Dedifferentiated amniotic fluid mesenchymal stem cell (primary cell): ENCODE data around the gene ZBTB7C.

Source experiments
- DNase-seq: peaks from one replicate; pipeline ENCODE4 v3.0.0-alpha.2; 2016; ENCODE audit errors: extremely low spot score

ZBTB7C gene

GRCh38 chr18:48390641-48391040, 18.5 kb downstream of the ZBTB7C start:
- DNase-seq, result no peak

- DNase-seq, result no peak
These were observed 20.7 kb downstream of the ZBTB7C start for GRCh38 chr18:48388478-48388877.

DNA sequence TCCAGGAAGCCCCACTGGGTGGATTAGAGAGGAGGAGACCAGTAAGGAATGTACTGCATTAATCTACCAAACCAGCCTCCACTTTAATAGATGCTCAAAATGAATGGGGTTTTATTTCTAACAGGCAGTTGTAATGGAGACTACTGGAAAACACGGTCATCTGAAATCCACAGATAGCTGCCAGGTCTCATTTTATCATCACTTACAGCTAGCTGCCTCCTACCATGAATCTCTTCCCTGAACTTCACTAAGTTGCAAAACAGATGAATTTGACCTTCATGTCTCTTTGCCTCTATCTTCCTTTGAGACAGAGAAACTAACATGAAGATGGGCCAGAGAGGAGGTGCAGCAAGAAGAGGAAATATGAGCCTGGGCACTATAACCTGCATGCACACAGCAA, 21.9 kb downstream of the ZBTB7C start:
- no peak for DNase-seq

- no peak for DNase-seq
These were observed 23.6 kb downstream of the ZBTB7C start for GRCh38 chr18:48385596-48385995.

DNA sequence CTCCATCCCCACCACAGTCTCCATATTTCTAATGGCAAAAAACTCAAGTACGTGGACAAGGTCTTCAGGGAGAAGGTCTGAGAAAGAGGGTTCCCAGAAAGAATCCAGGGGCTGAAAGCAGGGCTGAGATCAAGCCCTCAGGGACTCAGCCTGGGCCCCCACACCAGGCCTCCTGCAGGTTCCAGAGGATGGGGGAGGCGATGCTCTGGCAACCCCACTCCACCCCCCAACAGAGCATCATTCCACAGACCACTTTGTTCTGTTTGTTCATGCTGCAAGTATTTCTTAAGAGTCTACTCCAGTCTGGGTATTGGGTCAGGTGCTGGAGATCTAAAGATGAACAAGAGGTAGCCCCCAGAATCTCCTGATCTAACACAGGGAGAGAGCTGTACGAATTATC, 32.2 kb downstream of the ZBTB7C start:
- DNase-seq, result no peak

- DNase-seq, result no peak
These were observed 32.8 kb downstream of the ZBTB7C start for GRCh38 chr18:48376406-48376805.

DNA sequence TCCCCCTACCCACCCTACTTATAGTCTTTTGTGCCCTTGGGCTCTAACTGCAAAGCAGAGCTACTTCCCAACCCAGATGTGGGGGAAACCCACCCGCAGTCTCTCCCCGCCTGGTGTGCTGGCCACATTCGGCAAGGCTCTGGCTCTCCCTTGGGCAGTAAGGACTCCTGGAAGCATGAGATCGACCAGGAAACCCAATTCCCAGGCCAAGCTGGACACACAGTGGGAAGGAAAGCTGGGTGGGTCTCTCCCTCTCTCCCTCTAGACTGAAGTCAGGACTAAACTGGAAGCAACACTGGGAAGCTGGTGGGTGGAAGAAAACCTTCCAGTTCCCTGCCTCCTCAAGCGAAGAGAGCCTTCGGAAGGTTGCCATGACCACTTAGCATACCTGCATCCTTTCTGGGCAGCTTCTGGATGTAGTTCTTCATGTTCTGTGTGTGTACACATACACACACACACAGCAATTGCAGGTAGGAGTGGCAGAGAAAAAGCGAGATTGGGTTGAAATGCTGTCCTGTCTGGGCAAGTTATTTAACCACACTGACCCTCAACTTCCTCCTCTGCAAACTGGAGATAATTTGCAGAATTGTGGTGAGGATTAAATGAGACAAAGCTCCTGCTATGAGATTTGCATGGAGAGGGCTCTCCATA, 33.9 kb downstream of the ZBTB7C start:
- no peak for DNase-seq

GRCh38 chr18:48374423-48375149, 34.6 kb downstream of the ZBTB7C start:
- DNase-seq, result no peak

DNA sequence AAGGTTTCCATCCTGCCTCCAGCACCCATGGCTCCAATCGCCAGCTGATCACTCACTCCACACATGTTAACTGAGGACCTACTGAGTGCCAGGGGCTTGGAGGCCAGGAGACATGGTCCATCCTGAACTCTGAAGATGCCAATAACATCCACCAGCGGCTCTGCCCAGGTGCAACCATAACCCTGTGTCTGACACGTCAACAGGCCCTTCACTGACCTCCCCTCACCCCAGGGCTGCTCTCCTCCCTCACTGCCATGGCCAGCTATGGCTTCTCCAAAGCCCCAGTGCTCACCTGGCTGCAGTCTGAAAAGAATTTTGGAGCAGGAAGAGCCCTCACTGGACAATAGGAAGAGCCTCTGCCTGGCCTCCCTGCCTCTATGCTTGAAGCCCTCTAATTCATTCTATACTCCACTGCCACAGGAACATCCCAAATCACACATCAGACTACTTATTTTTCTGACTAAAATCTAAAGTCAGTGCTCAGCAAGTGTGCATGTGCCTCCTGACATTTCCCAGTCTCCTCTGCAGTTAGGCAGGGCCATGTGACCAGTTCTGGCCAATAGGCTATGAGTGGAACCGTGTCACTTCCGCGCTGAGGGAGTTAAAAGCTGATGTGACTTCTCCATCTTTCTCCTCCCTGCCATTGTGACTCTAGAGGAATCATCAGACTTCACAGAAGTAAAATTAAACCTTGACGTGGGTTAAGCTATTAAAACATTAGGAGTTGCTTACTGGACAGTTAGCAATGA, 37.2 kb downstream of the ZBTB7C start:
- DNase-seq, result no peak

DNA sequence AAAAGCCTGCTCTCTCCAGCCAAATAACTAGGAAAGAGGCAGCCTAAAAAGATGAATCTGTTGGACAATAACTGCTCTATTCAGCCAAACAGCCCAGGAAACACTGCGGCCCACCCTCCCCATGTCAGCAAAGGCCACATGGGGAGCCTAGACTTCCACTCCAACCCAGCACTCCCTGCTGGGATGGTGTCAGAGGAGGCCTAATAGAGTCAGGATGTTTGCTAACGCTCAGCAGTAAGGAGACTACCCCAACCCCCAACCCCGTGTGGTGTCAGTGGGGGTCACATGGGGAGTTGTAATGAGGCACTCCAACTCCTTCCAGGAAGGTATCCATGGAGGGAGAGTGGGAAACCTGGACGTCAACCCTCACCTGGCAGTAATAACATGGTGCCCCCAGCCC, 41.6 kb downstream of the ZBTB7C start:
- DNase-seq, result no peak

DNA sequence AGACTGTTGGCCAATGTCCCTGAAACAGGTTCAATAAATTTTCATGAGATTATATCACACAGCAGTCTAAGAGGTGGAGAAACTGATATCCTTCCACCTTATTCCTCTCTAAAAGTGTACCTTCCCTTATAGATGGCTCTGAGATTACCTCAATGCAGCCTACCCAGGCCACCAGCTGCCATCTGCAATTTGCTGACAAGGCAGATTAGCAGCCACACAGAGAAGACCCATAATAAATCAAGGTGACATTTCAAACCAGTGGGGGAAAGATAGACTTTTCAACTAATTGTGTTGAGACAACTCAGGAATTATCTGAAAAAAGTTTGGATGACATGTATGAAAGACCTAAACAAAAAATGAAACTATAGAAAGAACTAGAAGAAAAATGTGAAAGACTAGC, 43.2 kb downstream of the ZBTB7C start:
- no peak for DNase-seq

DNA sequence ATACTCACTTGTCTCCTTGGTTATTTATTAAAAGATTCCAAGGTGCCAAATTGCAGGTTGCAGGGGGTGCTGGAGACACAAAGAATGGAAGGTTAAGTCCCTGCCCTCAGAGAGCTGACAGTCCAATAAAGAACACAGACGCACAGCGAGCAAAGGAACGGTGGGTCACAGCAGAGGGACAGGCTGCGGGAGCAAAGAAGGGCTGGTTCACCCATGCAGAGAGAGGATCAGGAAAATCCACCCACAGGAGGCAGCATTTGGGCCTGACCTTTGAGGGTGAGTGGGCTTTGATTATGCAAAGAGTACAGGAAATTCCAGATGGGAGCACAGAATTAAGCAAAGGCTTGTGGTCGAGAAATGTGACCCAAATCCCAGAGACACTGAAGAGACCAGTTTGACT, 45.0 kb downstream of the ZBTB7C start:
- no peak for DNase-seq

GRCh38 chr18:48363175-48363574, 46.0 kb downstream of the ZBTB7C start:
- DNase-seq, result no peak

DNA sequence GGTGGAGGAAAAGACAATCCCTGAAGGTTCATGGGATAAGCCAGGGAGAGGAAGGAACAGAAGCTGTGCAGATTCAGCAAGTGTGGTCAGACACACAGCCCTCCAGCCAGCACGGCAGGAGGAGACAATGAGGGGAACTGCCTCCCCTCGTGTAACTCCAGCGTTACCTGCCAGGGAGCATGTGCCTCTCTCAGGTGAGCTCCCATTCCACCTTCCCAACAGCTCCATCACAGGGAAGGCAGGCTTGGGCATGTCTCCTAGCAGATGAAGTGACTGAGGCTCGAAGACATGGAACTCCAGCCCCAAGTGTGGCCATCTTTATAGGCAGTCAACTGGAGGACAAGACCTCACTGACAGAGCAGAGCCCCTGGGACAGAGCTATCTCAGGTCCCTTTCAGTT, 47.4 kb downstream of the ZBTB7C start:
- DNase-seq, result no peak

GRCh38 chr18:48360376-48361021, 48.7 kb downstream of the ZBTB7C start:
- DNase-seq, result no peak

DNA sequence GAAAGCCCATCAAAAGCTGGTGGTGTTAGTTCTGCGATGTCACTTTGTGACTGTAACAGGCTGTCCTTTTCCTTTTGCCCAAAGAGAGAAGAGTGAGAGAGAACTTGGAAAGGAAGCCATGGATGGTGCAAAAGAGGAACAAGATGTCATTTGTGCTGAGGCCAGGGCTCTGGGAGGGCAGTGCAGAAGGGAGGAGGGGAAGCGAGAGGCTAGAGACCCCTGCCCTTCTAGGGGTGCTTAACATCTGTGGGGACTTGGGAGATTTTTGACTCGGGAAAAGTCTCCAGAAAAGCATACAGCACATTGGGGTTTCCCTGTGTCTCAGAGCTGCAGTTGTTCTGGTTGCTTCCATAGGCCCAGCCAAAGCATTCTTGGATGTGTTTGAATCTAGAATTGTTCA, 49.6 kb downstream of the ZBTB7C start:
- DNase-seq, result no peak

- DNase-seq, result no peak
These were observed 50.3 kb downstream of the ZBTB7C start for GRCh38 chr18:48358868-48359267.

DNA sequence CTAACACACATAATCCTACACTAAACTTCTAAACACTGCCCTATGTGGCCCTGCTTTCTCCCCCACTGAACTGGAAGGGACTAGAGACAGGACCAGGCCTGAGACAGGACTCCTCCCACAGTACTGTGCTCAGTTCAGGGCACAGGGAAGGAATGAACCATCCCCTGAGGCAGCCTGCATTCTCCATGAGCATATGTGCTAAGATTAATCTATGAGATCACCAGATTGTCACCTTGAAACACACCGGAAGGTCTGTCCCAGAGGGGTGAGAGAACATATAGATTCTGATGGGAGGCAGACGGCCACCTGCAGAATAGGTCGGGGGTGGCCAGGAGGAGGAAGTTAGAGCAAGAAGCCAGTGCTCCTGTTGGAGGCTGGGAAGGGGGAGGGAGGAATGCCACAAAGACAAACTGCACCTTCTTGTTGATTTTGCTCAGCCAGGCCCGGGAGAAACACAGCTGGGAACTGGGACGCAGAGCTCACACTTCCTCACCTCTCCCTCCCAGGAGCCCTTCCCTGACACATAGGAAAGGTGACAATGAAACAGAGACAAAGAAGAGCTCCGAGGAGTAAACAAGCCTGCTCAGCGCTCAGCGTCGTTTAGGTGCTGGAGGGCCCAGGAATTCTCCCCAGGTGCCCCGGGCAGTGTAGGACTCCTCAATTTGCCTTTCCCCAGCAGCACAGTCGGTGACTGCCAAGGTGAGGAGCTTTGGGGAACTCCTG, 52.1 kb downstream of the ZBTB7C start:
- no peak for DNase-seq

DNA sequence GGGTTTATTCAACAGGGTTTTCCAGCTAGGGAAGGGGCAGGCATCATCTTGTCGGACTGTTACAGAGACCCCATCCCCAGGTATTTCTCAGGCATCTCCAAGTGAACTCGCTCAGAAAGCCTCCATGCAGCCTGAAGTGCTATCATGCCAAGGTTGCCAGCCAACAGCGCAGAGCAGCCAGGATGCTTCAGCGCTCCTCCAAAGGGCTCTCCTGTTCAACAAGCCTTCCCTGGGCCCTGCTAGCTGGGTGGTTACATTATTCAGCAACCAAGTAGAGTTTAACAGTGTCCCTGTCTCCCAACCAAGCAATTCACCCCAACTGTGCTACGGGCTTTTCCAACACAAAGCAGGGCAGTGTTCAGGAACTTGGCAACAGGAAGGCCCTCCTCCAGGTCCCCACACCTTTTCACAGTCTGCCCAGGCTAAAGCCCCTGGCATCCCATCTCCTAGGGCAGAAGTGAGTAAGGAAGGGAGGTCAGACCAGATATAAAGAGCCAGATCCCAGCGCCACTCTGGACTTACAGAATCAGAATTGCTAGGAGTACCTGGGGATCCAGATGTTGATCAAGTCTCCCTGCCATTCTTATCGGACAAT, 52.9 kb downstream of the ZBTB7C start:
- no peak for DNase-seq

- DNase-seq, result no peak
These were observed 53.7 kb downstream of the ZBTB7C start for GRCh38 chr18:48355276-48356115.
